GM21528 (cell line): Measurements from ENCODE around the gene BMERB1.
"Not testable (repeated sequence)": the region's sequence is repeated elsewhere in the genome, so short reads cannot be mapped to it uniquely, and the experiment has no call there.

Experiments
- ATAC-seq: cut with Tn5 transposase; IDR thresholded peaks from one replicate; pipeline ENCODE4 v1.9.1; 2021; ENCODE audit warnings: mild to moderate bottlenecking, moderate library complexity; ENCODE audit not compliant: unreplicated experiment, low FRiP score

BMERB1 gene

DNA sequence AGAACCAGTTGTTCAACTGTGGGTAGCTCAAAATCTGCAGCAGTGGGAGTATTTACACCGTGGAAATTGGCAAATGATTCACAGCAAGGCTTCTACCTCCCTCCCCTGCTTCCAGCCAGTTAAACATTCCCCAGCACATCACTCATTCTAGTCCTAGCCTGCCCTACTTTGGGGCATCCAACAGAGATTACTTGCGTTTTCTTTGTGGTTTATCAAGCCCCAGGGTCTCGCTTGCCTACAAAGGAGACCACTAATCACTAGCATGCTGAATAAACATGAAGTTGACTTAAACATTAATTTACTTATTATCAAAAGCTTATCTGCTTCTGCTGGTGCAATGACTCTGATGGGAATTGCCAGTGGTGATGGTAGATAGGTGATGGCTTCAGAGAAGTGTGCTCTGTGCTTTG lies 114.1 kb downstream of the BMERB1 start:
- no peak for ATAC-seq

DNA sequence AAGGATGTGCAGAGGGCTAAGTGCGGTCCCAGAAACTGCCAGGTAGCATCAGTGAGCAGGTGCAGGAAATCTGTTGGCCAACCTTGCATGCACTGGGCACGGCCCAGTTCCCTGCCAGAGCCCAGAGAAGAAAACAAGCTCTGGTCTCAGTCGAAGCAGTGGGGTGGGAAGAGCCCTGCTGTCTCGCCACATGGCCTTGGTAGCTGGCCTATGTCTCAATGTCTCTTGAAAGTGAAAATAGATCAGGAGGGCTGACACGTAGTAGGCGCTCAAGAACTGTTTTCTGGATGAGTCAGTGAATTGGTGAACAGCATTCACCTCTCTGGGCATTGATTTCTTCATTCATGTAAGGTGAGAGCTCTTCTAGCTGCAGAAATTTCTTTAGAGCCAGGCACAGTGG lies 118.1 kb downstream of the BMERB1 start:
- ATAC-seq, result no peak

DNA sequence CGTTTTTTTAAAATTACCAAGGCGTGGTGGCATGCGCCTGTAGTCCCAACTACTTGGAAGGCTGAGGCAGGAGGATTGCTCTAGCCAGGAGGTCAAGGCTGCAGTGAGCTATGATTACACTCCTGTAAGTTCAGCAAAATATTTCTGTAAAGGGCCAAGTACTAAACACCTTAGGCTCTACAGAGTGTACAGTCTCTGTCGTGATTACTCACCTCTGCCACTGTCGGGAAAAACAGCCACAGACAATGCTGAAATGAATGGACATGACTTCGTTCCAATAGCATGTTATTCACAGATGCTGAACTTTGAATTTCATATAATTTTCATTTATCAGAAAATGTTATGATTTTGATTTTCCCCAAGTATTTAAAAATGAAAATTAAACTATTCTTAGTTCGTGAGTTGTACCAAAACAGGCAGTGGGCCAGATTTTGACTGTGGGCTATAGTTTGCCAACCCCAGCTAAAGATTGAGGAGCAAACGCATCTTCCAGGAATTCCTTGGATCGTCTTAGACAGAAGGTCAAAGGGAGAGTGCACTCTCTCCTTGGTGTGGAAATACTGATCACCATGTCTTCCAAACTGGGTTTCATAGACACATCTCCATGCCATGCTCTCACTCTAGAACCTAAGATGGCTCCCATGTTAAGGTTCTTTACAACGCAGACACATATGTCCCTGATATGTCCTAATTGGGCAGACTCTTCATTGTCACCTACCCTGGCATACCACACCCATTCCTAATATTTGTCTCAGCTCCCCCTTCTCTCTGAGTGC lies 119.1 kb downstream of the BMERB1 start:
- ATAC-seq, result no peak

DNA sequence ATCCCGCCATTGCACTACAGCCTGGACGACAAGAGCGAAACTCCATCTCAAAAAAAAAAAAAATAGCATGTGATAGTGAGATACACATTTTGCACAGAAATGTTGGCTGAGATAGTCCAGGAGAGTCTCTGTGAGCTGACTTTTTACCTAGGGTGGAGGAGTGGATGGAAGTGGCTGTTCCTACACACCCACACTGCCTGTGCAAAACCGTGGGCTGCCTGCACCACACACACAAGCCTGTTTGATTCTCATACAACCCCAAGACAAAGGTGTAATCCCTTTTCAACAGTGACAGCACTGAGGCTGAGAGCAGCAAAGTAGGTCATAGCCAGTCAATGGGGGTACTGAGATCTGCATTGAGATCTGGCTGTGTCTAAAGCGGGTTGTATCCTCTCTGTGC lies 121.7 kb downstream of the BMERB1 start:
- no peak for ATAC-seq

DNA sequence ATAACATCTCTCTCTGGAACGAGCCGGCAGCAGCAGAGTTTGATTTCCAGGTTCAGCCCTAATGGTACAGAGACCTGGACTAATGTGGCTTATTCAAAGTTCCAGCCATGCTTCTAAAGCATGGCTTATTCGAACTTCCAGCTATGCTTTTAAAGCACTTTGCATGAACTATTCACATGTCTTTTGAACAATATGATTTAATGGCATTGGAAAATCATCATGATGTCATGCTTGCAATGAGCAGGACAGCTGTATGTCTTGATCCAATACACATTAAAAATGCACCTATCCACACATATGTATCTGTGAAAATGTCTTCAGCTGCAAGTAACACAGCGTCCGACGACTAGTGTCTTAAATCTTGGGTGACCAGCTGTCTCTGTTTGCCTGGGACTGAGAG lies 122.9 kb downstream of the BMERB1 start:
- ATAC-seq, result no peak

DNA sequence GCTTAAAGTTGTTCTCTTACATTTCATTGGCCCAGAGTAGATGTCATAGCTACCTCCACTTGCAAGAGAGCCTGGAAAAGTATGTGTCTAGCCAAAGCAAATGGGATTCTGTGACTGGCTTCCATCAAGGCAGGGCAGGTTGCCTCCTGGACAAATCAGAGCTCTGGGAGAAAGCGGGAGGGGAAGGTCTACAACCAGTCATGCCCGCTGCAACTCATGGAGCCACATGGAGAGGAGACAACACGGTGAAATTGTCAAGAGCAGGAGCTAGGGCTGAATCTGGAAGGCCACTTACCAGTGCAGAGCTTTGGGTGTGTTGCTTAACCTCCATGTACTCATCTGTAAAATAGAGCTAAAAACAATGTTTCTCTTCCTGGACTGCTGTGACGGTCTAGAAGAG lies 124.8 kb downstream of the BMERB1 start:
- ATAC-seq, result no peak

DNA sequence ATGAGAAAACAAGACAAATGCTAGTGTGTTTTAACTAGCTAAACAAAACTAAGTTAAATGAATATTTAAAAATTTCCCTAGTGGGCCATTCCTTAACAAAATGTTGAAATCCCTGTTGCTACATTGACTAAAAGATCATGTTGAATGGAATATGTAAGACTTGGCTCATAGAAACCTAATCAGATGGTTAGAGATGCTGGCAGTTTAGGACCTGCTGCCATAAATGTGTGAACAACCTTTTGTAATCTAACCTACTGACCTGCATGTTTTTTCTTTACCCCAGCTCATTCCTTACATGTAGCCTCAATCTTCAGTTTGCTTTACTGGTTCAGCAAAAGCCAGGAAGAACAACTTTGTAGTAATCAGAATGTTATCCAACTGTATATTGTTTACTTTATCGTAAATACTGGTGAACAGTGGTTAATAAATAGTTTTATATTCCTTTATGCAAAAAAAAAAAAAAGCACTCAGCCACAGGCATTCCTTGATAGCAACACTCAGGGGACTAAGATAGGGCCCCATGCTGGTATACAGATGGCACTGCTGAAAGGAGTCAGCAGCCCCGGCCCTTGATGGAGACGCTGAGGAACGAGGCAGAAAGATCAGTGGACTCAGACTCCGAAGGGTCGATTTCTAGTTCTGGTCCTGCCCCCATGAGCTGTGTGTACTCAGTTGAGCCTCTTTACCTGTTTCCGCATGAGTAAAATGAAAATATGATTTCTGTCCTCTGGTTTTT lies 130.4 kb downstream of the BMERB1 start:
- no peak for ATAC-seq

DNA sequence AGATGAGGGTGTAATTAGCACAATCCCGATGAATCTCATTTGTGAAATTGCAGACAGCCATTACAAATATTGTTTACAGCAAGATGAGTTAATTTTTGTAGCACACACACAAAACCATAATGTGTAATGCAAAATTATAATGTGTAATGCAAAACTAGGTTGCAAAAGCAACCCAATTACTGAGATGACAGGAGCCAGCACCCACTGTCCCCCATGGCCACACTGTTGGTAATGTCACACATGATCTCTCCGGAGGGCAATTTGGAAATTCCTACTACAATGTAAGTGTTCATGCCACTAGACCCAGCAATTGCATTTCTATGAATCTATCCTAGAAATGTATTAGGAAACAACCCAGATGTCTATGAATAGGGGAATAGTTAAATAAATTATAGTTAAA lies 131.7 kb downstream of the BMERB1 start:
- no peak for ATAC-seq

DNA sequence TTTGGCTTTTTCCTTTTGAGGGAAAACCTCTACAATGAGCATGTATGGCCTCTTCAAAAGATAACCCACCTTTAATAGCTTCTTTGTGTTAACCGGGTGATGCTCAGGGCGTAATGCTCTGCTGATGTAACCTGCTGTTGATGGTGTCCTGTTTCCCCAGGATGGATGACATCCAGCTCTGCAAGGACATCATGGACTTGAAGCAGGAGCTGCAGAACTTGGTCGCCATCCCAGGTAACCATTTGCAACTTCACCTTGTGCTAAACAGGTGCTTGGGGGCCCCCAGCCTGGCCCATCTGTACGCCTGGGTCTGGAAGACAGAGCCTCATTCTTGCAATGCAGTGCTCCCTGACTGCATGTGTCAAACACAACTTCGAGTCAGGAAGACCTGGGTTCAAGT lies 133.4 kb downstream of the BMERB1 start:
- no peak for ATAC-seq

DNA sequence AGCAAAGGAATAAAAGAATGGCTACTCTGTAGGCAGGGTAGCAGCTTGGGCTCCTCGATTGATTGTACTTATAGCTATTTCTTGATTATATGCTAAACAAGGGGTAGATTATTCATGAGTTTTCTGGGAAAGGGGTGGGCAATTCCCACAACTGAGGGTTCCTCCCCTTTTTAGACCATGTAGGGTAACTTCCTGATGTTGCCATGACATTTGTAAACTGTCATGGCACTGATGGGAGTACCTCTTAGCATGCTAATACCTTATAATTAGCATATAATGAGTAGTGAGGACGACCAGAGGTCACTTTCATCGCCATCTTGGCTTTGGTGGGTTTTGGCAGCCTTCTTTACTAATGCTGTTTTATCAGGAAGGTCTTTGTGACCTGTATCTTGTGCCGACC lies 136.3 kb downstream of the BMERB1 start:
- not testable (repeated sequence) for ATAC-seq

DNA sequence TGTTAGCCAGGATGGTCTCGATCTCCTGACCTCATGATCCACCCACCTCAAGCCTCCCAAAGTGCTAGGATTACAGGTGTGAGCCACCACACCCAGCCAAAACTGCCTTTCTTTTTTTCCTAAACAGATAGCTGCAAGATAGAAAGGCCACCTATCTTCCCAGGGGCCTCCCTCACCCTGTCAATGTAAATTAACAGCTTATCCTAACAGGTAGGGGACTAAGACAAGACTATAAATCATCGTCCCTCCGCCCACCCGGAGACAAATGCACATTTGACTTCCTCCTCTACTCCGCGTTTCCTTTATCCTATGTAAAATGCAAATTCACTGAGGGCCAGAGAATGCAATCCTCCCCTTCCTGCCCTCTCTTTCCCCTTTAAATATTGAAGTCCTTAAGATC lies 137.2 kb downstream of the BMERB1 start:
- no peak for ATAC-seq

DNA sequence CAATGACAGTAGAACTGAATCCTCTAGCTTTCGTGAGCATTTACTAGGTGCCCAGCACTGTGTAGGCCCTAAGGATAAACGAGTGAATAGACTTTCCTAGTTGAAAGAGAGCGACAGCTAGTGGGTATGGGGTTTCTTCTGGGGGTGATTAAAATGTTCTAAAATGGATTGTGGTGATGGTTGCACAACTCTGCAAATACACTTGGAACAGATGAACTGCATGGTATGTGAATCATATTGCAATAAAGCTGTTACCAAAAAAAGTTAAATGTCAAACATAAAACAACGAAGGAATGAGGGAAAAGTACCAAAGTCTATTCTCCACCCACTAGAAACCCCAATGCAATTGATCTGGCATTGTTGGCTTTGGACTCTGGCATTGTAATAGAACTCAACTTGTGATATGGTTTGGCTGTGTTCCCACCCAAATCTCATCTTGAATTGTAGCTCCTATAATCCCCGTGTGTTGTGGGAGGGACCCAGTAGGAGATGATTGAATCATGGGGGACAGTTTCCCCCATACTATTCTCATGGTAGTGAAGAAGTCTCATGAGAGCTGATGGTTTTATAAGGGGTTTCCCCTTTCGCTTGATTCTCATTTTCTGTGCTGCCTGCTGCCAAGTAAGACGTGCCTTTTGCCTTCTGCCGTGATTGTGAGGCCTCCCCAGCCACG lies 138.1 kb downstream of the BMERB1 start:
- no peak for ATAC-seq

DNA sequence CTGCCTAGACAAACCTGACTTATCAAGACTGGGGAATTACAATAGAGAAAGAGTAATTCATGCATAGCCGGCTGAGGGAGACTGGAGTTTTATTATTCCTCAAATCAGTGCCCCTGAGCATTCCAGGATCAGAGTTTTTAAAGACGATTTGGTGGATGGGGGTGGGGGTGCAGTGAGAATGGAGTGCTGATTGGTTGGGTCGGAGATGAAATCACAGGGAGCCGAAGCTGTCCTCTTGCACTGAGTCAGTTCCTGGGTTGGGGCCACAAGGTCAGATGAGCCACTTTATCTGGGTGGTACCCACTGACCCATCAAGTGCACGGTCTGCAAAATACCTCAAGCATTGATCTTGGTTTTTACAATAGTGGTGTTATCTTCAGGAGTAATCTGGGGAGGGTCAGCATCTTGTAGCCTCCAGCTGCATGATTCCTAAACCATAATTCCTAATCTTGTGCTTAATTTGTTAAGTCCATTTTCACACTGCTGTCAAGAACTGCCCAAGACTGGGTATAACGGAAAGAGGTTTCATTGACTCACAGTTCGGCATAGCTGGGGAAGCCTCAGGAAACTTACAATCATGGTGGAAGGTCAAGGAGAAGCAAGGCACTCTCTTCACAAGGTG lies 139.0 kb downstream of the BMERB1 start:
- ATAC-seq, result no peak

DNA sequence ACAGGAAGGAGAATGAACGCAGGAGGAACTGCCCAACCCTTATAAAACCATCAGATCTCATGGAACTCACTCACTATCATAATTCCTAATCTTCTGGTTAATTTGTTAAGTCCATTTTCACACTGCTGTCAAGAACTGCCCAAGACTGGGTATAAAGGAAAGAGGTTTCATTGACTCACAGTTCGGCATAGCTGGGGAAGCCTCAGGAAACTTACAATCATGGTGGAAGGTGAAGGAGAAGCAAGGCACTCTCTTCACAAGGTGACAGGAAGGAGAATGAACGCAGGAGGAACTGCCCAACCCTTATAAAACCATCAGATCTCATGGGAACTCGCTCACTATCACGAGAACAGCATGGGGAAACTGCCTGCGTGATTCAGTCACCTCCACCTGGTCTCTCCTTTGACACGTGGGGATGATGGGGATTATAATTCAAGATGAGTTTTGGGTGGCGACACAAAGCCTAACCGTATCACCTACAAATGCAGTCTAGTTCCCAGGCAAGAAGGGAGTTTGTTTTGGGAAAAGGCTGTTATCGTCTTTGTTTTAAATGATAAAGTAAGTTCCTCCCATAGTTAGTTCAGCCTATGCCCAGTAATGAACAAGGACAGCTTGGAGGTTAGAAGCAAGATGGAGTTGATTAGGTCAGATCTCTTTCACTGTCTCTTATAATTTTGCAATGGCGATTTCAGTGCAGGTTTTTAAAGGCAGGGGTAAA lies 139.7 kb downstream of the BMERB1 start:
- not testable (repeated sequence) for ATAC-seq

DNA sequence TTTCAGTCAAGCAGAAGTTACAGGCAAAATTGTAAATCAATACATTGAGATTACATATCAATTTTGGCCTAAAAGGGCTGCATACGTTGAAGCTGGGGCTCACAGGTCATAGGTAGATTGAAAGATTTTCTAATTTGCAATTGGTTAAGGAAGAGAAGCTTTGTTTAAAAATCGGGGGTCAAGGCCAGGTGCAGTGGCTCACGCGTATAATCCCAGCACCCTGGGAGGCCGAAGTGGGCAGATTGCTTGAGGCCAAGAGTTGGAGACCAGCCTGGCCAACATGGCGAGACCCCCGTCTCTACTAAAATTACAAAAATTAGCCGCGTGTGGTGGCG lies 140.2 kb downstream of the BMERB1 start:
- ATAC-seq, result no peak

DNA sequence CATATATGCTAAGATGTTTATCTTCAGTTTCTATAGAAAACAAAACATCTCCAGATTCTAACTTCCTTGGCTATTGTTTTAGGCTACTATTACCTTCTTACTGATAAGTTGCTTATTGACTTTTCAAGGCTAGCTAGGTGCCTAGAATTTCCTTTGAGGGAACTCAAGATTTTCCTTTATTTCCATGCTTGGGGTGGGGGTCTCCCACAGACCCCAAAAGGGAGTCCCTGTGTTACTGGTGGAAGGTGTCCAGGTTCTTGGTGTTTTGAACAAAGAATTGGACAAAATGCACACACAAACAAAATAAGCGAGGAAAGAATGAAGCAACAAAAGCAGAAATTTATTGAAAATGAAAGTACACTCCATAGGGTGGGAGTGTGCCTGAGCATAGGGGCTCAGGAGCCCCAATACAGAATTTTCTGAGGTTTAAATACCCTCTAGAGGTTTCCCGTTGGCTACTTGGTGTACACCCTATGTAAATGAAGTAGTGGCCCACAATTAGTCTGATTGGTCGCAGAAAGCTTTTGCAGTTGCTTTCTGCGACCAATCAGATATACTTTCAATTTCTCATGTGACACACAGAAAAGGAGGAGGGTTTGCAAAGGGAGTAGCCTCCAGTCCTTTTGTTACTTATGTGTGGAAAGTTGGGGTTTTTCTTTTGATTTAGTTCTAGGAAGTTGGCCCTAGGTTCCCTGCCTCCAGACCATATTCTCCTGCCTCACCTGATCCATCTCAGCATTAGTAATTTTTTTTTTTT lies 141.1 kb downstream of the BMERB1 start:
- no peak for ATAC-seq

DNA sequence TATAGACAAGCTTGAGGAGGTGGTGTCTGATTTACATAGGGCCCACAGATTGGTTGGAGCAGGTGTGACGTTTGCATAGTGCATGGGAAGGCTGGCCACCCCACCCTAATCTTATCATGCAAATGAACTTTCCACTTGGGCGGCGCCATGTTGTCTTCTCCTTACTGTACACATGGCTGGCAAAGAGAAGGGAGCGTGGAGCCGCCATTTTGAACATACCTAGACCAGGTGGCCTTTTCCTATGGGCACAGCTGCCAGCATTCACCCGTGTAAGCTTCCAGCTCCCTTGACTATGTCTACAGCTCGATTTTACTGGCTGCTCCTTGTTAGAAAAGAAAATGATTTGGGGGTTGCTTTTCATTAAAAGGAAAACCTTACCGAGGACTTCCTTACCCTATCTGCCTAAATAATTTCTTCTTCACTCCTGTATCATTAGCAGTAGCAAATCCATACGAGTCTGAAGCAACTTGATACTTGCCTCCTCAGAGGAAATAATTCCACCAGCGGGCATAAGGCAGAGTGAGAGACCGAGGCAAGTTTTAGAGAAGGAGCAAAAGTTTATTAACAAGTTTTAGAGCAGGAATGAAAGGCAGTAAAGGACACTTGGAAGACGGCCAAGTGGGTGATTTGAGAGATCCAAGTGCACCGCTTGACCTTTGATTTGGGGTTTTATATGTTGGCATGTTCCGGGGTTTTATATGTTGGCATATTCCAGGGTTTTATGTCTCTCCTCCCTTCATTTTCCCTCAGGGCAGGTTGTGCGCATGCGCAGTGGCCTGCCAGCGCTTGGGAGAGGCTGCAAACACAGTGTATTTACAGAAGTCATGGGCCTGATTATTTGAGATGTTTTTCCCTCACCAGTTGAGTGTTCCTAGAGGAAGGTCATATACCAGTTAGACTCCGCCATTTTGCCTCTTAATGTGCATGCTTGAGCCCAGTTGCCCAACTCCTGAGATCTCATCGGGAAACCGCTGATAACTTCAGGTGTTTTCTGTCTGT lies 142.9 kb downstream of the BMERB1 start:
- ATAC-seq, result no peak

DNA sequence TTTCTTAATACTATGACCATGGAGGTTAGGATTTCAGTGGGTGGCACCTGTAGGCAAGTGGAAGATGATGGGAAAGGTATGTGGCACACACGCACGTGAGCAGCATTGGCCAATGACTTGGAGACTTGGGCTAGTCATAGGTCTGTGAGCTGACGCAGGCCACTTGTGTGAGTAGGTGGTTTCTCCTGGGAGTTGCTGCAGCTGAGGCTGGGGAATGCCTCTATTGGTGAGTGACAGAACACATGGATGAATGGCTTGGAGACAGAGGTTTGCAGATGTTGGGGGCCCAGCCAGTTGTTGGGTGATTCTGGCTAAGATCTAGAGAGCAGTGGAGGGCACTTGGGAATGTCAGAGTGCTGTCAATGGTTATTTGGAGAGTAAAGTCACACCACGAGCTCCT lies 144.4 kb downstream of the BMERB1 start:
- ATAC-seq, result no peak
